ENCODE data around the gene CFLAR.

DNA sequence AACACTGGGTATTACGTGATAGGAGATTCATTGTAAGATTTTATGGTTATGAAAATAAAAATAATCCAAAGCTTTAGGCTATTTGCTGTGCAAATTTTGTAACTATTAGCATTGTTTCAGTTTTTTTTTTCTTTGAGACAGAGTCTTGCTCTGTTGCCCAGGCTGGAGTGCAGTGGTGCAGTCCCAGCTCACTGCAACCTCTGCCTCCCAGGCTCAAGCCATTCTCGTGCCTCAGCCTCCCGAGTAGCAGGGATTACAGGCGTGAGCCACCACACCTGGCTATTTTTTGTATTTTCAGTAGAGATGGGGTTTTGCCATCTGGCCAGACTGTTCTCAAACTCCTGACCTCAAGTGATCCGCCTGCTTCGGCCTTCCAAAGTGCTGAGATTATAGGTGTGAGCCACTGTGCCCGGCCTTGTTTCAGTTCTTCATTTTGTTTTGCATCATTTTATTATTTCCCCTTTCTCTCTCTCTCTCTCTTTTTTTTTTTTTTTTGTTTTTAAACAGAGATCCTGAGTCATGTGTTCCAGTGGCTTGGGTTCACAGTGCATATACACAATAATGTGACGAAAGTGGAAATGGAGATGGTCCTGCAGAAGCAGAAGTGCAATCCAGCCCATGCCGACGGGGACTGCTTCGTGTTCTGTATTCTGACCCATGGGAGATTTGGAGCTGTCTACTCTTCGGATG is 92.7 kb downstream of the CFLAR start:
- TF ChIP-seq POLR2AphosphoS5 (IDR thresholded peaks at IDR 0.05; ENCODE audit: insufficient read depth in 1 of 2, low read depth in 1 of 2) = no peak
- TF ChIP-seq, protein P1, sequence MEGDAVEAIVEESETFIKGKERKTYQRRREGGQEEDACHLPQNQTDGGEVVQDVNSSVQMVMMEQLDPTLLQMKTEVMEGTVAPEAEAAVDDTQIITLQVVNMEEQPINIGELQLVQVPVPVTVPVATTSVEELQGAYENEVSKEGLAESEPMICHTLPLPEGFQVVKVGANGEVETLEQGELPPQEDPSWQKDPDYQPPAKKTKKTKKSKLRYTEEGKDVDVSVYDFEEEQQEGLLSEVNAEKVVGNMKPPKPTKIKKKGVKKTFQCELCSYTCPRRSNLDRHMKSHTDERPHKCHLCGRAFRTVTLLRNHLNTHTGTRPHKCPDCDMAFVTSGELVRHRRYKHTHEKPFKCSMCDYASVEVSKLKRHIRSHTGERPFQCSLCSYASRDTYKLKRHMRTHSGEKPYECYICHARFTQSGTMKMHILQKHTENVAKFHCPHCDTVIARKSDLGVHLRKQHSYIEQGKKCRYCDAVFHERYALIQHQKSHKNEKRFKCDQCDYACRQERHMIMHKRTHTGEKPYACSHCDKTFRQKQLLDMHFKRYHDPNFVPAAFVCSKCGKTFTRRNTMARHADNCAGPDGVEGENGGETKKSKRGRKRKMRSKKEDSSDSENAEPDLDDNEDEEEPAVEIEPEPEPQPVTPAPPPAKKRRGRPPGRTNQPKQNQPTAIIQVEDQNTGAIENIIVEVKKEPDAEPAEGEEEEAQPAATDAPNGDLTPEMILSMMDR (IDR thresholded peaks at IDR 0.05) = no peak
